Stimulated activated effector memory CD8-positive, alpha-beta T cell treated with anti-CD3 and anti-CD28 coated beads, Interleukin-12 subunit alpha, Interleukin-12 subunit beta, amount 100 ng/mL, for 72 hours (primary cell): ENCODE measurements around the gene MTA2.
"Not testable (repeated sequence)": the region's sequence is repeated elsewhere in the genome, so short reads cannot be mapped to it uniquely, and the experiment has no call there.

ENCODE experiments used
- ATAC-seq: fragments of 150-1000 bp; cut with Tn5 transposase; 2 replicates; pipeline ENCODE4 v1.10.0; 2021
- DNase-seq, 2 donors: peaks; one replicate each; pipeline ENCODE4 v3.0.0; 2021 to 2022; ENCODE audit warnings: low spot score in 2 of 2
- H3K27ac Mint-ChIP-seq: one replicate; pipeline ENCODE4 v1.8.0; 2022; ENCODE audit warnings: mild to moderate bottlenecking, mixed read lengths
- H3K36me3 Mint-ChIP-seq: one replicate; pipeline ENCODE4 v1.8.0; 2022; ENCODE audit warnings: mild to moderate bottlenecking, mixed read lengths
- H3K4me1 Mint-ChIP-seq: one replicate; pipeline ENCODE4 v1.8.0; 2022; ENCODE audit warnings: mixed read lengths
- H3K4me3 Mint-ChIP-seq: one replicate; pipeline ENCODE4 v1.8.0; 2022; ENCODE audit warnings: mild to moderate bottlenecking, mixed read lengths
- H3K9me3 Mint-ChIP-seq: one replicate; pipeline ENCODE4 v1.8.0; 2022; ENCODE audit warnings: mixed read lengths

The MTA2 gene

GRCh38 chr11:62621567-62622470 is 20.2 kb upstream of the MTA2 start, which contains the start of gene B3GAT3:
Gene B3GAT3 (minus strand): TSS chr11:62621986. CDS start chr11:62621947, 39 bp downstream.
- peaks cover 92% of the 10 kb centered on the region for H3K36me3 Mint-ChIP-seq
- DNase-seq (peak; percentile 89 to 99), ATAC-seq (peak; percentile 95)
- peak within 1 kb of the TSS; percentile 95 for H3K4me3 Mint-ChIP-seq
- peaks cover 20% of the 10 kb centered on the region for H3K4me1 Mint-ChIP-seq
- H3K9me3 Mint-ChIP-seq, result no peaks in the 10 kb centered on the region
- peak within 1 kb of the TSS; percentile 96 for H3K27ac Mint-ChIP-seq

DNA sequence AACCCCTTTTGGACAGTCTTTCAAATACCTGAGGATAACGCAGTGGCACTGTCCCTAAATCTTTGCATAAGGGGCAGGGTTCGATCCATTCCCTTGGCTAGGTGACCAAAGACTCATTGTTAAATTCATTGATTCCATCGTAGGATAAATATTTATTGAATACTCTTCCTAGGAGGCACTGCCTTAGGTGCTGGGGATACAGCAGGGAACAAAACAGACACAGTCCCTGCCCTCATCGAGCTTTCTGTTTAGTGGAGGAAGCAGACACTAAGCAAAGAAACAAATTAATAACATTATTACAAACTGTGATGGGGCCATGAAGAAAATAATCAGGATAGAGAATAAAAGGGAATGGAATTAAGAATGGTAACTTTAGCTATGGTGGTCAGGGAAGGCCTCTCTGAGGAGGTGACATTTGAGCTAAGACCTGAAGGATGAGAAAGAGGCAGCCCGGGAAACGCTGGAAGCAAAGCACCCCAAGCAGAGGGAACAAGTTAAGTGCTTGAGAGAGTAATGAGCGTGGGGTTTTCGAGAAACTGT is 19.4 kb upstream of the MTA2 start:
- Mint-ChIP-seq H3K4me1 (peaks cover 20% of the 10 kb centered on the region), H3K9me3 (no peaks in the 10 kb centered on the region), H3K27ac (peak overlapping the region; percentile 96), H3K4me3 (peak overlapping the region; percentile 95), H3K36me3 (peaks cover 91% of the 10 kb centered on the region)
- DNase-seq, result no peak
- no peak for ATAC-seq

DNA sequence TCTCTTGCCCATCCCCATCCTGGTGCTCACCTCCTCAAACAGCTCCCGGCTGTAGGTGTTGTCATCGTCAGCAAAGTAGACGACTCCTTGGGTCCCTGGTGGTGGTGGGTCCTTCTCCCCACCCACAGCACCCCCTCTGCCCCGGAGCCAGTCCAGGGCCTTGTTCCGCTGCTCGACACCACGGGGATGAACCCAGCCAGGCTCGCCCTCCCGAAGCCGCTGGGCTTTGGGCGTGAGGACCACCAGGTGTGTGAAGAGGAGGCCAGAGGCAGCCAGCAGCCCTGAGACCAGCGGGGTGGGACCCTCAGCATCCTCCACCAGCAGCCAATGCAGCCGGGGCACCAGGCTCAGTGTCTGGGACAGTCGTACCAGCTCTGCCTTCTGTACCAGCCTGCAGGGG is 15.3 kb upstream of the MTA2 start:
- DNase-seq, H3K4me3 Mint-ChIP-seq, ATAC-seq, H3K9me3 Mint-ChIP-seq: not testable (repeated sequence)
- Mint-ChIP-seq H3K4me1 (peaks cover 35% of the 10 kb centered on the region), H3K27ac (peak overlapping the region; percentile 86), H3K36me3 (peaks cover 80% of the 10 kb centered on the region)

GRCh38 chr11:62615521-62615920 is 13.9 kb upstream of the MTA2 start:
- Mint-ChIP-seq H3K9me3 (no peaks in the 10 kb centered on the region), H3K27ac (peak overlapping the region; percentile 86), H3K4me1 (peaks cover 39% of the 10 kb centered on the region), H3K36me3 (peaks cover 80% of the 10 kb centered on the region), H3K4me3 (no peak overlapping the region)
- ATAC-seq (no peak), DNase-seq (no peak)

DNA sequence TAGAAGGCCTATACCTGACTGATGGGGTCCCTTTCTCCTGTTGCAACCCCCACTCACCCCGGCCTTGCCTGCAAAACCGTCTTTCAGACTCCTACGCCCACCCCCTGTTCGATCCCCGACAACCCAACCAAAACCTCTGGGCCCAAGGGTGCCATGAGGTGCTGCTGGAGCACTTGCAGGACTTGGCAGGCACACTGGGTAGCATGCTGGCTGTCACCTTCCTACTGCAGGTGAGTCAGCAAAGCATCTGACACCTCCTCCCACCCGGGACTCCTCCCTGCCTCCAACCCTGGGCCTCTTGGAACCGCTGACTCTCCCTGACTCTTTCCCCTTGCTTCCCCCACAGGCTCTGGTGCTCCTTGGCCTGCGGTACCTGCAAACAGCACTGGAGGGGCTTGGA is 12.6 kb upstream of the MTA2 start:
- ATAC-seq, result peak; percentile 31
- H3K27ac Mint-ChIP-seq, result peak overlapping the region; percentile 86
- H3K4me3 Mint-ChIP-seq, result peak overlapping the region; percentile 52
- no peak for DNase-seq
- no peaks in the 10 kb centered on the region for H3K9me3 Mint-ChIP-seq
- peaks cover 77% of the 10 kb centered on the region for H3K36me3 Mint-ChIP-seq
- H3K4me1 Mint-ChIP-seq, result peaks cover 46% of the 10 kb centered on the region

- Mint-ChIP-seq H3K36me3 (peaks cover 77% of the 10 kb centered on the region), H3K4me3 (peak overlapping the region; percentile 52), H3K4me1 (peaks cover 54% of the 10 kb centered on the region), H3K9me3 (no peaks in the 10 kb centered on the region), H3K27ac (peak overlapping the region; percentile 86)
- DNase-seq (no peak), ATAC-seq (no peak)
These were observed 11.7 kb upstream of the MTA2 start for GRCh38 chr11:62613291-62613778.

GRCh38 chr11:62612366-62613290 is 11.0 kb upstream of the MTA2 start, which contains the start of the genes EML3 and ROM1:
Gene EML3 (minus strand): TSS chr11:62612775. CDS start chr11:62612457, 318 bp downstream.
Gene ROM1 (plus strand): TSS chr11:62613257. CDS start chr11:62613282, 25 bp downstream.
- peaks cover 77% of the 10 kb centered on the region for H3K36me3 Mint-ChIP-seq
- peaks cover 61% of the 10 kb centered on the region for H3K4me1 Mint-ChIP-seq
- peak; percentile 81 for ATAC-seq
- peak within 1 kb of the TSS; percentile 97 for H3K27ac Mint-ChIP-seq
- DNase-seq, result peak; percentile 95 to 97
- peak within 1 kb of the TSS; percentile 95 for H3K4me3 Mint-ChIP-seq
- H3K9me3 Mint-ChIP-seq, result no peaks in the 10 kb centered on the region

DNA sequence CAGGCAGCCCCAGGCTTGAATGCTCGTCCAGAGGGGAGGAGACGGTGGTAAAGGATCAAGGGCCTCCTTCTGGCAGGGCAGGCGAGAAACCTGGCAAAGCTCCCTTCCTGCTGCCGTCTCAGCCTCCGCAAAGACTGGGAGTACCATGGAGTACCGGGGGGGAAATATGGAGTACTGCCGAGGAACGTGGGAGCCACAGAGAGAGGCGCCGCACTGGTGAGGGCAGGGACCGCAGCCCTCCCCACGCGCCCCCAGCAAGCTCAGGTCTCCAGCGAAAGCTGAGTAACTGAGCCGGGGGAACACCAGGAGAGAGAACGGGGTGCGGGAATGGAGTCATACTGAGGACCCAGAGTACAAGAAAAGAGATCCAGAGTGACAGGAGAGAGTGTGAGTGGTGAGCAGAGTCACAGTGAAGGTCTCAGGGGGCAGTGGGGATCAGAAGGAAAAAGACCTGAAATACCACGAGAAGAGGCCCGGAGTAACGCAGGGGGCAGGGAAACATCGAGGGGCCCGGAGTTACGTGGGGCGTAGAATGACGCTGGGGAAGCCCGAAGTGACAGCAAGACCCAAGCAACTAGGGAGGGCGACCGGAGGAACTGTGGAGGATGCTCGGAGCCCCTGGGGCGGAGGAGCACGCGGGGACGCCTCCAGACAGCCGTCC is 10.2 kb upstream of the MTA2 start:
- Mint-ChIP-seq H3K9me3 (no peaks in the 10 kb centered on the region), H3K4me1 (peaks cover 63% of the 10 kb centered on the region), H3K27ac (peak overlapping the region; percentile 97), H3K4me3 (peak overlapping the region; percentile 95), H3K36me3 (peaks cover 78% of the 10 kb centered on the region)
- peak; percentile 59 for ATAC-seq
- DNase-seq, result peak; percentile 31 to 74

GRCh38 chr11:62610814-62611704 is 9.4 kb upstream of the MTA2 start:
- Mint-ChIP-seq H3K4me1 (peaks cover 63% of the 10 kb centered on the region), H3K27ac (peak overlapping the region; percentile 97), H3K9me3 (no peaks in the 10 kb centered on the region), H3K4me3 (peak overlapping the region; percentile 95), H3K36me3 (peaks cover 79% of the 10 kb centered on the region)
- ATAC-seq (no peak), DNase-seq (no peak)

DNA sequence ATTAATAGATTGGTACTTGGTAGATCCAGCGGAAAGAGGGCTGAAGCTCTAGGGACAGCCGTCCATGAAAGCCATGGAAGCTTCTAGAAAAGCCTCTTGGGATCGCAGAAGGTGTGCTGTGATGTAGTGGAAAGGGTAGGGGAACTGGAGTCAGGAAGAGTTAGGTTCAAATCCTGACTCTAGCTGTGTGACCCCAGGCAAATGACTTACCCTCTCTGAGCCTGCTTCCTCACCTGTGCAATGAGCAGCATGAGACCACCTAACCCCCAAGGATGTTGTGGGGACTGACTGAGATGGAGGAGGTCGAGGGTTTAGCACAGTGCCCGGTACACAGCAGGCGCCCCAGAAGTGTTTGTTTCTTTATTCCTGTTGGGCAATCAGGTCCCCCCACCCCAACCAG is 8.7 kb upstream of the MTA2 start:
- peaks cover 65% of the 10 kb centered on the region for H3K4me1 Mint-ChIP-seq
- peaks cover 82% of the 10 kb centered on the region for H3K36me3 Mint-ChIP-seq

GRCh38 chr11:62608776-62609175 is 7.1 kb upstream of the MTA2 start:
- peaks cover 83% of the 10 kb centered on the region for H3K36me3 Mint-ChIP-seq
- ATAC-seq, result no peak
- peak overlapping the region; percentile 10 for H3K4me3 Mint-ChIP-seq
- H3K4me1 Mint-ChIP-seq, result peaks cover 58% of the 10 kb centered on the region
- no peaks in the 10 kb centered on the region for H3K9me3 Mint-ChIP-seq
- no peak for DNase-seq
- peak overlapping the region; percentile 77 for H3K27ac Mint-ChIP-seq

More for the DNA sequence above, 8.7 kb upstream of the MTA2 start:
- no peaks in the 10 kb centered on the region for H3K9me3 Mint-ChIP-seq
- H3K27ac Mint-ChIP-seq, result peak overlapping the region; percentile 97
- peak overlapping the region; percentile 95 for H3K4me3 Mint-ChIP-seq
- ATAC-seq (no peak), DNase-seq (no peak)

GRCh38 chr11:62607714-62608113 is 6.0 kb upstream of the MTA2 start:
- H3K27ac Mint-ChIP-seq, result peak overlapping the region; percentile 34

DNA sequence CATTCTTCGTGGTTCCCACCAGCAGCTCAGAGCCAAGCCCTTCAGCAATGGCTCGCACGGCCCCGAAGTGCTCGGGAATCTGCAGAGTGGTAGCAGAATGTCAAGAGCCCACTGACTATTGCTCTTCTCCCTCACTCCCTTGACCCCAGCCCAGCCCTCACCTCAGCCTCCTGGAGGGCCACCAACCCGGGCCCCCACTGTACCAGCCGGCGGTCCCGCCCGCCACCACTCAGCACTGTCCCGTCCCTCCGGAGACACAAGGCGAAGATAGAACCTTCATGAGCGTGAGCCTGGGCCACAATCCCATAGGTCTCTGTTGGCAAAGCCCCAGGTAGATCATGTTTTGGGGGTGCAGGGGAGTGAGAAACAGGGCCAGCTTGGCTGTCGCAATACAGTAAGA is 4.2 kb upstream of the MTA2 start:
- no peak for ATAC-seq
- no peak overlapping the region for H3K27ac Mint-ChIP-seq
- H3K9me3 Mint-ChIP-seq, result no peaks in the 10 kb centered on the region
- H3K4me1 Mint-ChIP-seq, result peaks cover 58% of the 10 kb centered on the region
- no peak for DNase-seq
- H3K36me3 Mint-ChIP-seq, result peaks cover 92% of the 10 kb centered on the region
- no peak overlapping the region for H3K4me3 Mint-ChIP-seq

More at GRCh38 chr11:62607714-62608113, 6.0 kb upstream of the MTA2 start:
- DNase-seq (no peak), ATAC-seq (no peak)
- Mint-ChIP-seq H3K4me1 (peaks cover 65% of the 10 kb centered on the region), H3K4me3 (no peak overlapping the region), H3K9me3 (no peaks in the 10 kb centered on the region), H3K36me3 (peaks cover 91% of the 10 kb centered on the region)
